SIG-M5 treated with dmso at 0.1 percent for 504 hours (cell line): Measurements from ENCODE around the gene RBM33.

Experiments
- DNase-seq: peaks from one replicate; lab custom pipeline; 2025; ENCODE audit not compliant: unreplicated experiment; lab: John Stamatoyannopoulos, UW

RBM33 gene

DNA sequence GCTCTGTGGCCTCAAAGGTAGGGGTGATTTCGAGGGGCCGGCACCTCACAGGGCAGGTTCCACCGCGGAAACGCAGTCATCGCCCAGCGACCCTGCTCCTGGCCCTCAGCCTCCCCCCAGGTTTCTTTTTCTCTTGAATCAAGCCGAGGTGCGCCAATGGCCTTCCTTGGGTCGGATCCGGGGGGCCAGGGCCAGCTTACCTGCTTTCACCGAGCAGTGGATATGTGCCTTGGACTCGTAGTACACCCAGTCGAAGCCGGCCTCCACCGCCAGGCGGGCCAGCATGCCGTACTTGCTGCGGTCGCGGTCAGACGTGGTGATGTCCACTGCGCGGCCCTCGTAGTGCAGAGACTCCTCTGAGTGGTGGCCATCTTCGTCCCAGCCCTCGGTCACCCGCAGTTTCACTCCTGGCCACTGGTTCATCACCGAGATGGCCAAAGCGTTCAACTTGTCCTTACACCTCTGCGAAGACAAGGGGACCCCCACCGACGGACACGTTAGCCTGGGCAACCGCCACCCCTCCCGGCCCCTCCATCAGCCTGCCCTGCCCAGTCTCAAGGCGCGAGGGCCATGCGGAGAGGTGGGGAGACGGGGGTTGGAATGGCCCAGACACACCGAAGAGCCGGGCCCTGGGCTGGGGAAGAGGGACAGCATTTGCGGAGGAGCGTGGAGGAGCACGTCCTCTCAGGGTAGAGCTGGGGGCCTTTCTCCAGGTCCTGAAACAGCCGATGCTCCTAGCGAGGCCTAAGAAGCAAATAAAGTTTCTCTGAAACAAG, 161.8 kb downstream of the RBM33 start:
- DNase-seq = no peak

GRCh38 chr7:155807065-155807671, 162.7 kb downstream of the RBM33 start:
- no peak for DNase-seq

DNA sequence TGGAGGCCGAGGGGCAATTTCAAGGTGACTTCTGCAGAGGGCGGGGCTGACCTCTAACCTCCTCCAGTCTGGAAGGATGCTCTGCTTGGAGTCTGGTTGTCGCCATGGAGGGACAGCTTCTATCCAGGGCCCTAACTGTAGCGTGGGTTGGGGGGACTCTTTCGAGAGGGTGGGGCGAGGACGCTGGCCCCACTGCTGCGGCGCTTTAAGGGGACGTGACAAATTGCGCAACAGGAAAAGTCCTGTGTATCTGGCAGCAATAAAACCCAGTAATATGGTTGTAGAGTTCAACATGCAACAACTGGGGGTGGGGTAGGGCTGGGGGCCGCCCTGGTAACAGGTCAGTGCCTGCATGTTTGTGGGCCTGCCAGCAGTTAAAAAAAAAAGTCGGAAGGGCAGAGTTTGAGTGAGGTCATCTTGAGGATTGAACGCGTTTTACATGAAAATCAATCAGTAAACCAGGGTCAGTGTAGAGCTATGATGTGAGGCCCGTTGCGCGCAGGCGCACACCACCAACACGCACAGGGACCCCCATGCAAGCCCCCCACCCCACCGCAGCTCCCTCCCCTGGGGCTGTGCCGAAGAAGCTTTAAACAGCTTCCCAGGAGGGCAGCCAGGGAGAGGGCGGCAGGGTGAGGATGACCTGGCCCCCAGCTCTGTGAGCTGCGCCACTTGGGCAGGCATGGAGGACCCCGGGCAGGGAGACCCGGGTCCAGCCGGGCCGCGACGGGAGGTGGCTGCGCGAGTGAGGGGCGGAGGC, 163.5 kb downstream of the RBM33 start:
- DNase-seq = peak; percentile 17

- DNase-seq = no peak
Observed at GRCh38 chr7:155808549-155809331, 164.3 kb downstream of the RBM33 start.

GRCh38 chr7:155809332-155809946, 165.0 kb downstream of the RBM33 start:
- DNase-seq = no peak

- DNase-seq = no peak
Observed at GRCh38 chr7:155809947-155810769, 165.7 kb downstream of the RBM33 start.

DNA sequence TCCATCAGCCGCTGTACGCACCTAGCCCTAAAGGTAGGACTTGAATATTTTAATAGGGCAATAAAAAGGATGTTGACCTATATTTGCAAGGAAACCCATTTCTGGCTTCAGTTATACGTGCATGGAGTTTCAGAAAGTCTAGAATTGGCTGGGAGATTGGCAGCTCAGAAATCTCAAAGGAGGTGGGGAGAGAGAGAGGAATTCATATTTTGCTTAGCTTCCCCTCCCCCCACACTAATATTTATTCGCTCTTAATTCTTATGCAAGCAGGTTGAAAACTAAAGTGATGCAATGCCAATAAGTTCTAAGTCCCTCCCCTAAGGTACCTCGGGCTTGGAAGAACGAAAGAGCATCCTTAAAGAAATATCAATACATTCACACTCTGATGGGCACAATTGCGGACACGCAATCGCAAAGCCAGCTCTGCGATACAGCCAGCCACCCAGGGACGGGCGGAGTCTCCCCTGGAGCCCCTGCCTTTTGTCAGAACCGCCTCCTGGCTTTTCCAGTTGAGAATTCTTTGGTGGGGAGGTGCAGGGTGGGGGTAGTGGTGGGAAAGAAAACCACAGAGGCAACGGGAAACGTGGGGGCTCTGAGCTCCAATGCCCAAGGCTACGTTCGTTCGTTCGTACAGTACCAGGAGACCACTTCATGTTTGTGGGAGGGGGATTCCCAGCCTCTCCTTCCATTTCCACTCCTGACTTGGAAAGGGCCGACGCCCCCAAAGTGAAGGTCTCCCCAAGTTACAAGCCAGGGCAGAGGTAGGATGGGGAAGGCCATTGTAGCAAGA, 166.5 kb downstream of the RBM33 start:
- DNase-seq = no peak

DNA sequence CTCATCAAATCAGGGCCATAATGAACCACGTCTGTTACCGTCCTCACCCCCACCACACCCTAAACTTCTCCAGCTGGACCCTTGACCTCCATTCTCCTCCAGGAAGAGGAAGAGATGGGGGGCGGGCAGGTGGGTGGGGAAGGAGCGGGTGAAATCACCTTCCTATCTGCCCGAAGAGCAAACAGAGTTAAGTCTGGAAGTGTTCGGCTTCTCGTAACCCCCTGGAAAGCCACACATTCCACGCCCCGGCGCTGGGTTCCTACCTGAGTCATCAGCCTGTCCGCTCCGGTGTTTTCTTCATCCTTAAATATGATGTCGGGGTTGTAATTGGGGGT, 167.1 kb downstream of the RBM33 start:
- DNase-seq = no peak

DNA sequence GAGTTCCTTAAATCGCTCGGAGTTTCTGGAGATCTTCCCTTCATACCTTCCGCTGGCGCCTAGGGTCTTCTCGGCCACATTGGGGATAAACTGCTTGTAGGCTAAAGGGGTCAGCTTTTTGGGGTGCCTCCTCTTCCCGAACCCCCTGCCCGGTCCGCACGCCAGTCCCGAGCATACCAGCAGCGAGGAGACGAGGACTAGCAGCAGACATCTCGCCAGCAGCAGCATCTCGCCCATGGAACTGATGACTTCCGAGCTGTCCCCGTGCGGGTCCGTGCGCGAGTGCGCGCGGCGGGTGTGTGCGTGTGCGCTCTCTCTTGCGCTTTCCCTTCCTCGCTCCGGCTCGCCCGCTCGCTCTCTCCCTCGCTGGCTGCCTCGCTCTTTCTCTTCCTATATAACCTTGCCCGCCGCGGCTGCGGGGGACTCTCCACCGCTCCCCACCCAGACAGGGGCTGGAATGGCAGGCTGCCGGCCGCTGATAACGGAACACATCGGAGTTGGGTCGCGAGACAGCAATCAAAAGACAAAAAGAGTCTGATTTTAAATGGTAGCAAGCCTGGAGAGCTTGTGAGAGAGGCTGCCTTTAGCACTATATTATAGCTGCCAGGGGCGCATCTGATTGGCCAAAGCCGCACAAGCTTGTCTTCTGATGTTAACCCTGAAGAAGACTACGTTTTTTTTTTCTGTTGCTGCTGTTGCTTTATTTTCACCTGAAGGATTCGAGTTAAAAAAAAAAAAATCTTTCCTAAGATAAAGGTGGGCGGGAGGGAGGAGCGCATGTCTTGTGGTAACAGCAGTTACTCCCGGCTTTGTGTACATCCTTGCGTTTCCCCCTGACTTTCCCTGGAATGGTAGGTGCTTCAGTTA, 167.7 kb downstream of the RBM33 start, which contains the start of gene SHH:
TSS of gene SHH (minus strand) at position 569 of the 867 bp plus-strand sequence. CDS start at position 228, 341 bp downstream.
- no peak for DNase-seq

- no peak for DNase-seq
Observed at GRCh38 chr7:155813125-155813524, 168.7 kb downstream of the RBM33 start.

GRCh38 chr7:155813546-155814315, 169.3 kb downstream of the RBM33 start:
- no peak for DNase-seq

DNA sequence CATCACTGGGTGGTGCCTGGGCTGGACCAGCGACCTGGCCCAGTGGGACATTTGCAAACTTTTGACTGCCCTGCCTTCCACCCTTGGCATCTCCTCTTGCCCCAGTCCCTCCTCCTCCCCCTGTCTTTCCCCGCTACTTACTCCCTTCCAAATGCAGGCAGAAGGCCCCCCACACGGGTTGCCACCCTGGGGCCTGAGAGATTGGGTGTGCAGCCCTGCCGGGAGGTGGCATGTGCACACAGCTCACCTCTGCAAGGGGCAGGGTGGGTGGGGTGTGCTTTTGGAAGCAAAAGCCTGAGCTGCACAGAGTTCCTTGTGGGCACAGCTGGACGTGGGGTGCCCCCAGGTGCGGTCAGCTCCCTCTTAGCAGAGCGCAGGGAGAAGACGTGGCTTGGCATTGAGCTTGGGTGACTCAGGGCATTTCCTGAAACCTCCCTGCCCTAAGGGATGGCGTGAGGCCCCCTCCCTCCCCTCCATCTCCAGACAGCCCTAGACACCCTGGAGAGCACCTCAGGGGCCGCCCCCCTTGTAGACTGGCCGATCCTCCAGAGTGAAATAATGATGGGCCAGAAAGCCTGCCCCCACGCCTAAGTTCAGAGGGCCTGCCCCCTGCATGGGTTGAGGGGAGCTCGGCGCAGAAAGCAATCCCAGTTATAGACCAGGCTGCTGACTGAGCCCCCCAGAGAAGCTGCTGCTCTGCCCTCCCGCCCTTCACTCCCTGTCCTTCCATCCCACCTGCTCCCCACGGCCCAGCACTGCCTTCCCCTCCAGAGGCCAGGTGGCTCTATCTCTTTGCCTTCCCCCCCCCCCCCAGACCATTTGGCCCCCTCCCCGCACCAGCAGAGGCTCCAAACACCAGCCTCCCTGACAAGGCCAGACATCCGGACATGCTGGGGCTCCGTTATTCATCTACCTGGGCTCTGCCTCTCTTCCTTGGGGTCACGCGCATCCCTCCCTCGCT, 170.1 kb downstream of the RBM33 start:
- DNase-seq = no peak

GRCh38 chr7:155815332-155816191, 171.1 kb downstream of the RBM33 start:
- peak; percentile 48 for DNase-seq

- DNase-seq = no peak
Observed at GRCh38 chr7:155816192-155816508, 171.7 kb downstream of the RBM33 start.

DNA sequence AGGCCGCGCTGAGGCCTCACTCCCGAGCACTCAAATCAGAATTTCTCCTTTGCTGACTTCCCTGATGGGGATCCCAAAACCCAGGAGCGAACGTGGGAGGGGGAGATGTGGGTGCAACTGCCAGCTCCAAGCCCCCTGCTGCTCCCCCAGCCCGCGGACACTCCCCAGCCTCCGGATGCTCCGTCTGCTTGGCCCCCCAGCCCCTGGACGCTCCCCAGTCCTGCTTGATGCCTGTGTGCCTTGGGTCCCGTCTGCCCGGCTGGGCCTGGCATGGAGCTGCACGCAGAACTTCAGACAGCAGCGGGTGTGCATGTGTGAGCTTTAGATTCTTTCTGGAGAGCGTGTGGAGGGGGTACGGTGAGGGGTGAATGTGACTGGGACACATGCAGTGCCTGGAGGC, 172.5 kb downstream of the RBM33 start:
- DNase-seq = no peak
